A204.1 (cell line): Measurements from ENCODE around the gene UCK2.

ENCODE experiments used
- FAIRE-seq: peaks from 2 replicates; lab custom pipeline; 2012; peaks lifted over from hg19 to GRCh38; lab: Jason Lieb, UNC

UCK2 gene

GRCh38 chr1:165856021-165856420, 28.6 kb downstream of the UCK2 start:
- FAIRE-seq, result no peak

- no peak for FAIRE-seq
These were observed 29.2 kb downstream of the UCK2 start for GRCh38 chr1:165856606-165857005.

GRCh38 chr1:165857046-165857801, 29.8 kb downstream of the UCK2 start:
- no peak for FAIRE-seq

DNA sequence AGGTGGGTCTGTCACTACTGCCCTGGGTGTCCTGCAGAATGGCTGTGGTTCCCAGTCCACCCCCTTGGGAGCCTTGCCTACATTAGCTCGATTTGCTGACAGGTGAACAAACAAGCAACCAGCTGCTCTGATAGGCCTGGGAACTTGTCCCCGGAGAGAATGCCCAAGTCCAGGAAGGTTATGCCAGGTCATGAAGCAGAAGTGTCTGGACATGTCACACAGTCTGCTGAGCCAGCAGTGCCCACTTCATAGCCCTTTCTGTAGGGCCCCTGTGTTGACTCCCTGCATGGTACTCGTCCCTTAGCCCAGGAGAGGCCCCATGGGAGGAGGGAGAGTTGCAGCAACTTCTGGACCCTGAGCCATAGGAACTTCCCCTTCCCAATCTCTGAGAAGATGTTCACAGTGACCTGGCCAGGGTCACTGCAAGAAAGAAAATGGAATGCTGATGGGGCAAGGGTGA, 31.0 kb downstream of the UCK2 start:
- FAIRE-seq, result no peak

- FAIRE-seq, result no peak
These were observed 31.8 kb downstream of the UCK2 start for GRCh38 chr1:165858967-165859845.

GRCh38 chr1:165860065-165860464, 32.7 kb downstream of the UCK2 start:
- no peak for FAIRE-seq

- no peak for FAIRE-seq
These were observed 34.5 kb downstream of the UCK2 start for GRCh38 chr1:165861911-165862310.

GRCh38 chr1:165862448-165862847, 35.0 kb downstream of the UCK2 start:
- FAIRE-seq, result no peak

DNA sequence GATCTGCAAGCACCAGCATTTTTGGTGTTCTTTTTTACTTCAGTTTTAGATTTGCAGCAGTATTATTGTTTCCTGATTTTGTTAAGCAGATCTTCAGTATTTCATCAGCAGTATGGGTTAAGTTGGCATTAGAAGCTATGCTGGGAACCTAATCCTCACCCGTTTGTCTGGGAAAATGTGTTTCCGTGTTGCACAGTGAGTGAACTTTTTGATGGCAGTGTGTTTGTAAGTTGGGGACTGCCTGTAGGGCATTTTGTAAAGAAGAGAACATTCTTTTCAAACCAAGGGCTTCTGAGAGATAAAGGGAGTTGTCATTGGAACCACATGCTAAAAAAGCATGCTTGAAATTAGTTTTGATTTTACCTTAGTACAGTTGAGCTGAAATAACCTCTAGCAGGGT, 35.9 kb downstream of the UCK2 start:
- no peak for FAIRE-seq

DNA sequence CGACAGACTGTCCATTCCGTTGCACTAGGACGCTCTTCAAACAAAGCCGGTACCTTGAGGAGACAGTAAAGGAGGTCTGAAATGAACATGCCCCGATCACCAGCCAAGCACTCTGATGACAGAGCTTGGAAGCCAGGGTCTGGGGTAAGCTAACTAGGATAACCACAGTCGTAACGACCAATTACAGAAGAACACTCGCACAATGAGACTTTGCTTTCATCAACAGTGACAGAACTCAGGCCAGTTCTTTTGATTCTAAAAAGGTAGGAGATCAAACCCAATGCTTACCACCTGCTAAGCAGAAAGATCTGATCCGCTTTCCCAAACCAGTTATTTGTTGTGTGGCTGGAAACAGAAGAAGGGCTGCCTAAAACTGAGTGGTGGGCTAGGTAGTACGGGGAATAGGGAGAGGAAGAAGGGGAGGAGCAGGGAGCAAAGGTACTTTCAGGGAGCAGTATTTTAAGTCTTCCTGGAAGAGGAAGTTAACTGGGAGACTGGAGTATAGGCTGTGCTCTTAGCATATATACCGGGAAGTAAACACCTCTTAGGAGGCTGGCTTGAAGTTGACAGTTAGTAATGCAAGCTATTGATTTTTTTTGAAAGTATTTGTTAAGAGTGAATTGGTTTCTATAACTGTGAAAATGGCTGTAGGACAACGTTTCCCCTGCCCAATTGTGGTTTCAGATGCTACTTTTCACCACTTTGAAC, 38.4 kb downstream of the UCK2 start:
- no peak for FAIRE-seq

DNA sequence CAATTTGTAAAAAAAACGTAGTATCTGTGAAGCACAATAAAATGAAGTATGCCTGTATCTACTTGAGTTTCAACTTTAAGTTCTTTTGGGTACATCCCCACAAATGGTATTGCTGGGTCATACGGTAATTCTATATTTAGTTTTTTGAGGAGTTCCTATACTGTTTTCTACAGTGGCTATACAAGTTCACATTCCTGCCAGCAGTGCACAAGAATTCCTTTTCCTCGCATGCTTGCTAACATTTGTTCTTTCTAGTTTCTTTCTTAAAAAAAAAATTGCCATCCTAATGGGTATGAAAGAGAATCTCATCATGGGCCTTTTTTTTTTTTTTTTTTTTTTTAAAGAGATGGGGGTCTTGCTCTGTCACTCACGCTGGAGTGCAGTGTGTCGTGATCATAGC, 41.9 kb downstream of the UCK2 start:
- no peak for FAIRE-seq

DNA sequence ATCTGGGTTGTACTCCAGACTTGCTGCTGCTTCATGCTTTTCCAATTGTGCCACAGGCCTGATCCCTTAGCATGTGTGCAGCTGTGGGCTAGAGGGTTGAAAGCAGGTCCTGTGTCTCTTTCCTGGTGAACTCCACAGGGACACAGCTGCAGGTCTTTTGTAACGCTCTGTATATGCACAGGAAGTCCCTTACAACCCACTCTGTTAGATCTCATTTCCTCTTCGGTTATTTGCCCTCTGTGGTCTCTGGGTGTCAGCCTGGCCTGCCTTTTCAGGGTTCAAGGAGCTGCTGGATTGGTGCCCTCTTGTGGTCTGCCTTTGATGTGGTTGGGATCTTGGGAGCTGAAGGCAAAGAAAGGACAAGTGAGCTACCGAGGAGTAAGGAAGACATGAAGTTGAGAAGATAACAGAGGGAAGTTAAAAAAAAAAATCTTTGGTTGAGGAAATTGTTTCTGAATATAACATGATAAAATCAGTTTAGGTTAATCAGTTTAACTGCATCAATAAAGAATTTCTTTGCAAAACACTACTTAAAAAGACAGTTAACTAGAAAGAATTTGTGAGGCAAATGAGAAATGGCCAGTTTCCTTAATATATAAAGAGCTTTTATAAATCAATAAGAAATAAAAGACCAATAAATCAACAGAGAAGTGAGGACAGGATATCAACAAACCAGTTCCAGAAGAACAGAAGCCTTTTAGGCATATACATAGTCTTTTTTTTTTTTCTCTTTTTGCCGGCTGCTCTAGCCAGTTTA, 44.1 kb downstream of the UCK2 start:
- FAIRE-seq, result no peak

- FAIRE-seq, result no peak
These were observed 46.1 kb downstream of the UCK2 start for GRCh38 chr1:165873481-165873880.

DNA sequence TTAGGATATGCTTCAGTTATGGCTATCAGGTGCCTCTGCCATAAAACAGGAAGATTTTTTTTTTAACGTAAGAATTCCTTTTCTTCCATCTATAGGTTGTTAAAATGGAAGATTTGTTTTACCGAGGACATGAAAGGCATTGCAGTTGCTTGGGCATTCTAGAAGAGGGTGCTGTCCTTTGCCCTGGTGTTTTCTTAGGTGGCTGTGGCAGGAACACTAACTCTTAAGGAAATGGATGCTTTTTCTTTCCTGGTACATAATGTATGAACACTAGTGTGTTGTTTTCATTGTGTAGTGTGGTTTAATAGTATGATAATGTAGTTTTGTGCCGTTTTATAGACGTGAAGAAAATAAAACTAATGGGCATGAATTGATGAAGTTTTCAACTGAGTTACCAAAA, 47.2 kb downstream of the UCK2 start:
- FAIRE-seq, result no peak

GRCh38 chr1:165875171-165875570, 47.8 kb downstream of the UCK2 start:
- FAIRE-seq, result no peak

DNA sequence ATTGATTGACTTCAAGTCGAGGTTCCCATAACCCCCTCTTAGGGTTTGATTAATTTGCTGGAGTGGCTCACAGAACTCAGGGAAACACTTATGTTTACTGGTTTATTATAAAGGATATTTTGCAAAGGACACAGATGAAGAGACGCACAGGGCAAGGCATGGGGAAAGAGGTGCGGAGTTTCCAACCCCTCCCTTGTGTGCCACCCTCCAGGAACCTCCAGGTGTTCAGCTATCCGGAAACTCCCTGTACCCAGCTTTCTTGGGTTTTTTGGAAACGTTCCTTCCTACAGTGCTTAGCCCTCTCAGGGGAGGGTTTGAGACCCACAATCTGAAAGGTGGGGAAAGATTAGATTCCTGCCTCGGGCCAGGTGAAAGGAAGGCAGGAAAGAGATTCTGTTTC, 48.2 kb downstream of the UCK2 start:
- FAIRE-seq, result no peak

DNA sequence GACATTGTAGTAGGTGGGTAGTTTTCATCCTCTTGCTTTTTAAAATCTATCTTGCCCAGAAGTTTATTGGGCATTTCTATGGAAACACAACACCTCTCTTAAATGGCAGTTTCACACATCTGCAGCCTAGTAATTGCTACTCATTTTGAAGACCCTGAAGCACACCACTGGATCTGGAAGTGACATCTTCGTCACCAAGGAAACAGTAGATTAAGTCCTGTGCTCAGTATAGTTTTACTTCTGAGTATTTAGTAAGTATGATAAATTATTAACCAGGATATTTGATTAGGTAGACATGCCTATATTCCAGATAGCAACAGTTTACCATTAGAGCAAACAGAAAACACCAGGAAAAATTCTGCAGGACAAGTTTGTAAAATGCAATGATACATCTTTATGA, 48.7 kb downstream of the UCK2 start:
- no peak for FAIRE-seq

DNA sequence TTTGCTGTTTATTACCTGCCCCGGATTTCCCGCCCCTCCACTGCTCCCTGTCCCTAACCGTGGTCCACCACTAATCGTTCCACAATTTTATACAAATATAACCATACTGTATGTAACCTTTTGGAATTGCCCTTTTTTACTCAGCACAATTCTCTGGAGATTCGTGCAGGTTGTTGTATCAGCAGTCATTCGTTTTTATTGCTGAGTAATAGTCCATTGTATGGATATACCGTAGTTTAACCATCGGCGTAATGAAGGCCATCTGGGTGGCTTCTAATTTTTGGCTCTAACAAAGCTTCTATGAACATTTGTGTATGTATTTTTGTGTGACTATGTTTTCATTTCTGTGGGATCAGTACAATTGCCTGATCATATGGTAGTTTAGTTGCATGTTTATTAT, 50.0 kb downstream of the UCK2 start:
- no peak for FAIRE-seq

DNA sequence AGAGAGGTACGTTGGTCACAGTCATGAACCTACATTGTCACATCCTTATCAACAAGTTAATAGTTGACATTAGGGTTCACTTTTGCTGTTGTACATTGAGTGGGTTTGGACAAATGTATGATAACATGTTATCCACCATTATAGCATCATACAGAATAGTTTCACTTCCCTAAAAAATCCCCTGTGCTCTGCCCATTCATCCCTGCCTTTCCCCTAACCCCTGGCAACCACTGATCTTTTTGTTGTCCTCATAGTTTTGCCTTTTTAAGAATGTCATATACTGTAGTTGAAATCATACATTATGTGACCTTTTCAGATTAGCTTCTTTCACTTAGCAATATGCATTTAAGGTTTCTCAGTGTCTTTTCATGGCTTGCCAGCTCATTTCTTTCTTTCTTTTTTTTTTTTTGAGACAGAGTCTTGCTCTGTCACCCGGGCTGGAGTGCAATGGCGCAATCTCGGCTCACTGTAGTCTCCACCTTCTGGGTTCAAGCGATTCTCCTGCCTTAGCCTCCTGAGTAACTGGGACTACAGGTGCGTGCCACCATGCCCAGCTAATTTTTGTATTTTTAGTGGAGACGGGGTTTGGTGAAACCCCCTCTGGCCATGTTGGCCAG, 50.6 kb downstream of the UCK2 start:
- no peak for FAIRE-seq

DNA sequence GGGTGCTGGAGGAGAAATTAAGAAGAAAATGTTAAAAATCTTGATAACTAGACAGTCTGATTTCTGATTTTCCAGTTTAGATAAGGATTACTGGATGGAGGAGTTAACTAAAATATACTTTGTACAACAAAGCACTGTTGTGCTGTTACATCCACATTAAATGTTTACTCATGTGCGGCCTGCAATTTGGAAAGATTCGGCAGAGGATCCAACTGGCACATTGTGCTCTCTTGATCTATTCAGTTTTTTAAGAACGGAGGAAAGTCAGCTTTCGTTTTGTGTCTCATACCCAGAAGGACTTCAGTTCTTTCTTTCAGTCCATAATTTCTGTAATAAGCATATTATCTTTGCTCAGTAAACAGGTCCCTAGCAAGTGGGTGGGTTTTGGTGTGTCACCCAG, 52.5 kb downstream of the UCK2 start:
- no peak for FAIRE-seq

DNA sequence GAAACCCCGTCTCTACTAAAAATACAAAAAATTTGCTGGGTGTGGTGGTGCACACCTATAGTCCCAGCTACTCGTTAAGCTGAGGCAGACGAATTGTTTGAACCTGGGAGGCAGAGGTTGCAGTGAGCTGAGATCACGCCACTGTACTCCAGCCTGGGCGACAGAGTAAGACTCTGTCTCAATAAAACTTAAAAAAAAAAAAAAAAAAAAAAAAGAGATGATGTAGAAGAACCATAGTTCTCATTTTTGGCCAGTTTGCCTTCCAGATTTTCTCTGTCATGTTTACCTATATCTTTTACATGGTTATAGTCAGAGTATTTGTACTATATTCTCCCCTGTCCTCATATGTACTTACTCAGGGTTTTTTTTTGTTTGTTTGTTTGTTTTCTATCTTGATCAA, 53.6 kb downstream of the UCK2 start:
- FAIRE-seq, result no peak
